ENCODE measurements around the gene PCDHB11.
"Not testable (repeated sequence)": the region's sequence is repeated elsewhere in the genome, so short reads cannot be mapped to it uniquely, and the experiment has no call there.

DNA sequence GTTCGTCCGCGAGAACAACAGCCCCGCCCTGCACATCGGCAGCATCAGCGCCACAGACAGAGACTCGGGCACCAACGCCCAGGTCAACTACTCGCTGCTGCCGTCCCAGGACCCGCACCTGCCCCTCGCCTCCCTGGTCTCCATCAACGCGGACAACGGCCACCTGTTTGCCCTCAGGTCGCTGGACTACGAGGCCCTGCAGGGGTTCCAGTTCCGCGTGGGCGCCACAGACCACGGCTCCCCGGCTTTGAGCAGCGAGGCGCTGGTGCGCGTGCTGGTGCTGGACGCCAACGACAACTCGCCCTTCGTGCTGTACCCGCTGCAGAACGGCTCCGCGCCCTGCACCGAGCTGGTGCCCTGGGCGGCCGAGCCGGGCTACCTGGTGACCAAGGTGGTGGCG is 10.9 kb downstream of the PCDHB11 start:
- TF ChIP-seq, protein P1, sequence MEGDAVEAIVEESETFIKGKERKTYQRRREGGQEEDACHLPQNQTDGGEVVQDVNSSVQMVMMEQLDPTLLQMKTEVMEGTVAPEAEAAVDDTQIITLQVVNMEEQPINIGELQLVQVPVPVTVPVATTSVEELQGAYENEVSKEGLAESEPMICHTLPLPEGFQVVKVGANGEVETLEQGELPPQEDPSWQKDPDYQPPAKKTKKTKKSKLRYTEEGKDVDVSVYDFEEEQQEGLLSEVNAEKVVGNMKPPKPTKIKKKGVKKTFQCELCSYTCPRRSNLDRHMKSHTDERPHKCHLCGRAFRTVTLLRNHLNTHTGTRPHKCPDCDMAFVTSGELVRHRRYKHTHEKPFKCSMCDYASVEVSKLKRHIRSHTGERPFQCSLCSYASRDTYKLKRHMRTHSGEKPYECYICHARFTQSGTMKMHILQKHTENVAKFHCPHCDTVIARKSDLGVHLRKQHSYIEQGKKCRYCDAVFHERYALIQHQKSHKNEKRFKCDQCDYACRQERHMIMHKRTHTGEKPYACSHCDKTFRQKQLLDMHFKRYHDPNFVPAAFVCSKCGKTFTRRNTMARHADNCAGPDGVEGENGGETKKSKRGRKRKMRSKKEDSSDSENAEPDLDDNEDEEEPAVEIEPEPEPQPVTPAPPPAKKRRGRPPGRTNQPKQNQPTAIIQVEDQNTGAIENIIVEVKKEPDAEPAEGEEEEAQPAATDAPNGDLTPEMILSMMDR (conservative IDR thresholded peaks at IDR 0.05; ENCODE audit: low read depth in 2 of 2), result not testable (repeated sequence)
- not testable (repeated sequence) for TF ChIP-seq EZH2phosphoT487 (IDR thresholded peaks at IDR 0.05; ENCODE audit: unreplicated experiment); POLR2AphosphoS5 (IDR thresholded peaks at IDR 0.05; ENCODE audit: low read depth)
